Islet precursor cell (in vitro differentiated cells): ENCODE results near the gene MYBPH.

Experiments used
- DNase-seq: peaks from one replicate; pipeline ENCODE4 v3.0.0-alpha.2; 2018

MYBPH gene

GRCh38 chr1:203199816-203200571 lies 24.4 kb upstream of the MYBPH start:
- no peak for DNase-seq

- no peak for DNase-seq
These were observed 23.8 kb upstream of the MYBPH start for GRCh38 chr1:203199481-203199815.

DNA sequence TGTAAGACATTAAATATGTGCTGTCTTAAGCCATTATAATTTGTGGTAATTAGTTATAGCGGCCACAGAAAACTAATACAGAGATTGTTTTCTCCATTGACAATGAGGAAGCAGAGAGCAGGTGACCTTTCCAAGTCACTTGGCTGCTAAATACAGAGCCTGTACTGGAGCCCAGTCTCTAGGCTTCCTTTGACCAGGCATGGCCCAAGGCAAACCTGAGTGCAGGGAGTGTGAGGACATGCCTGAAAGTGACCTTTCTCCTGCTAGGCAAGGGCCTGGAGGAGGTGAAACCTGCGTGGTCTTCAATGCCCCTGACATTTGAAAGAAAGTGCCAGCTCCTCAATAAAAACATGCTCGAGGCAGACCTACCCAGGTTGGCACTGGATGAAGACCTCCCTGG lies 23.4 kb upstream of the MYBPH start:
- no peak for DNase-seq

DNA sequence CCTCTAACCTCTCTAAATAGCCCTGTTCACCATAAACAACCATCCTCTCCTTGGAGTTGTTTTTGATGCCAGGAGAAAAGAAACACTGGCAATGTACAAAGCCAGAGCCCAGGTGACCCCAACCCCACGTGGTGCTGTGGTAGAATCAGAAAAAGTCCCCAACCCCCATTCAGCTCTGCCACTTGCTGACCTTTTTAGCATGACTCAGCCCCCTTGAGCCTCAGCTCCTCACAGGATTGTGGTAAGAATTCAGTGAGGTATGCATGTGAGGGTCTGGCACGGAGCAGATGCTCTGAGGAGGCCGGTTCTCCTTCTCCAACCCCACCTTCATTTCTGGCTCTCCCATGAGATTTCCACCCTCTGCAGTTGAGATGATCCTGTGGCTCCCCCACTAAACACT lies 22.0 kb upstream of the MYBPH start:
- peak; percentile 92 for DNase-seq

- peak; percentile 69 for DNase-seq
These were observed 20.7 kb upstream of the MYBPH start for GRCh38 chr1:203196371-203196770.

DNA sequence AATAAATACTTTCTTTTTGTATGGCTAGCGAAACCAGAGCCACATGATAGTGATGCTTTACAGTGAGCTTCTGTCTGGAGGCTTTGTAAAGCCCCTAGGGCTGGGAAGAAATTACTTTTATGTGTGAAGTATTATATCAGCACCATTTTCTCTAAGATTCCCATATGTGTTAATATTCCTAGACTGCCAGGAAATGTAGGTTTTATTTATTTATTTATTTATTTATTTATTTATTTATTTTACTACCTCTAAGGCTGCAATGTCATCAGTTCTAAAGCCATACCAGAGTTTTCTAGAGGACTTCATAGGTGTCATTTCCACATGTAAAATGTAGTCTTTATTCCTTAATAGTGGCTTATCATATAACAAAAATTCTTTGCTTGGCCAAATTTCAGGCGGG lies 15.3 kb upstream of the MYBPH start:
- no peak for DNase-seq

DNA sequence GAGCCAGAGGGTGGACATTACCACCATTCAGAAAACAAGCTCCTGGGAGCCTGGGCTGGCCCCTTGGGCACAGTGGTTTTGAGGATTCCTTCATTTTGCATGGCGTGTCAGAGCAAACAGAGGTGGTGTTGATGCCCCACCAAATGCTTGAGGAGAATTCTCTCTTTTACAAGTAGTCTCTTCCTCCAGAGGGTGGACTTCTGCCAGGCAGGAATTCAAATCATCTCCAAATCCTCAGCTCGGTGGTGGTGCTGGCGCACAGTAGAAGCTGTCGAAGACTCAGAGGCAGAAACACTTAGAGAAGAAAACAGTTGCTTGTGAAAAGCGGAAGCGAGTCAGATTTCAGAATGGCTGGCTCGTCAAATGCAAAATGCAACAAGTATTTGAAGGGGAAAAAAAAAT lies 14.3 kb upstream of the MYBPH start:
- no peak for DNase-seq

DNA sequence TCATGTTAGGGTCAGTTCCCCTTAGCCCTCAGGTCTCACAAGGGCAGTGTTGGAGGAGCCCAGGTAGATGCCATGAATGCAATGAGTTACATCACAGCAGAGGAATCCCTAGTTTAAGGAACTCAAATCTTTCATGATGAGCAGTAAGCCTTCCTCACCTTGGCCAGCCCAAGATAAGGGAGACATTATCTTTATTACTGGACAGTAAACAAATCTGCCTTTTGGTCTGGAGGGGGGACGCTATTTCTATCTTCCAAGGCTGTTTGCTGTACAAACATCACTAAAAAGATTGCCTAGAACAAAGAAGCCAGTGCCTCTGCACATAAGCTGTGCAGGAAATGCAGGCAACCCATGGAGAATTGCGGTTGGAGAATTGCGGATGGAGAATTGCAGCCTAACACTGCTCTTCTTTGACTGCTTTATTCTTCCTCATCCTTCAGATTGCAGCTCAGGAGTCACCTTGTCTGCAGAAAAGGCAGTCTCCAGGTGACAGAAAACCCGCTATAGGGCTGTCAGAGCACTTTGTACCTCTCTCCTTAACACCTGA lies 13.1 kb upstream of the MYBPH start:
- no peak for DNase-seq

GRCh38 chr1:203187689-203188264 lies 12.2 kb upstream of the MYBPH start:
- DNase-seq = no peak

DNA sequence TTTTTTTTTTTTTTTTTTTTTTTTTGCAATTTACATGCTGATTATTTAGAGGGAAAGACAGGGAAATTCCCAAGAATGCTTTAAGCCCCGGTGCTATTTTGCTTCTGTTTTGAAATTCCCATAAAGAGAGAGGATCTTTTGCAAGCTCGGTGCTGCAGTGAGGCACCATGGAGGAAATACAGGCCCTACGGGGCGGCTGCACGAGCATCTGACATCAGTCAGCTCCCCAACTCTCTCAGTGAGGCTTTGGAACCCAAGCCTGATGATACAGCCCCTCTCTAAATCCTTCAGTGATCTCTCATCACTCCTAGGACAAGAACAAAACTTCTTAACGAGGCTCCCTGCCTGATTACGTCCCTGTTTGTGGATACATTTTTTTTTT lies 11.7 kb upstream of the MYBPH start:
- DNase-seq = no peak

- DNase-seq = no peak
These were observed 11.0 kb upstream of the MYBPH start, which contains the start of gene CHI3L1 for GRCh38 chr1:203186446-203187303. CHI3L1 (minus strand) TSS chr1:203186704; CDS start chr1:203186623, 81 bp downstream.

- no peak for DNase-seq
These were observed 10.4 kb upstream of the MYBPH start for GRCh38 chr1:203186091-203186445.

DNA sequence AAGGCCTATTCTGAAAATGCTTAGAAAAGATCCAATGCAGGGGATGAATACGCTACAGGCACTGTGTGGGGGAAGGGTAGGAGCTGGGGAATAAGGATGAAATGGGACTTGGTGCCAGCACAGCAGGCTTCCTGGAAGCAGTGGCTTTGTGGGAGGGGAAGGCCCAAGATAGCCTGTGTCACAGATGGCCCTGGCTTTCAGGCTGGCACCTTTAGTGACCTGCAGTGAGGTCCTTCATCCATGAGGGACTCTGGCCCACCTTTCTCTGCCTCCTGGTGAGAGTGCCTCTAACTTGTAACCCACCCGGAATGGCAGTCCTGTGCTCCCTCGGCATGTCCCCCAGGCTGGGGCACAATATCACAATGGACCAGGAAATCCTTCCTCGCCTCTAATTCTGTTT lies 10.0 kb upstream of the MYBPH start:
- DNase-seq = no peak

DNA sequence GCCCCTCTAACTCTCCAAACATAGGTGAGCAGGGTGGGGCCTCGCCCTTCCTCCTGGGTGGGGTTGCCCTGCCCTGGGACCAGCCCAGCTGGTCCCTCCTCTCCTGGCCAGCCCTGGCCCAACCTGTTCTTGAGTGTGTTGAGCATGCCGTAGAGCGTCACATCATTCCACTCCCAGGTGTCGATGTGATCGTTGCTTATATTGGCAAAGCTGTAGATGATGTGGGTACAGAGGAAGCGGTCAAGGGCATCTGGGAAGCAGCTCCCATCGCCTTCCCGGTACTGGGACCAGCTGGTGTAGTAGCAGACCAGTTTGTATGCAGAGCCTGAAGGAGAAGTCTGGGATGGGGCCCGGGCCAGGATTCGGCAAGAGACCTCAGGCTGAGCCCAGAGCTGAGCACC lies 9.4 kb upstream of the MYBPH start:
- no peak for DNase-seq

GRCh38 chr1:203184467-203184866 lies 8.8 kb upstream of the MYBPH start:
- DNase-seq = no peak

- no peak for DNase-seq
These were observed 8.2 kb upstream of the MYBPH start for GRCh38 chr1:203183828-203184227.

DNA sequence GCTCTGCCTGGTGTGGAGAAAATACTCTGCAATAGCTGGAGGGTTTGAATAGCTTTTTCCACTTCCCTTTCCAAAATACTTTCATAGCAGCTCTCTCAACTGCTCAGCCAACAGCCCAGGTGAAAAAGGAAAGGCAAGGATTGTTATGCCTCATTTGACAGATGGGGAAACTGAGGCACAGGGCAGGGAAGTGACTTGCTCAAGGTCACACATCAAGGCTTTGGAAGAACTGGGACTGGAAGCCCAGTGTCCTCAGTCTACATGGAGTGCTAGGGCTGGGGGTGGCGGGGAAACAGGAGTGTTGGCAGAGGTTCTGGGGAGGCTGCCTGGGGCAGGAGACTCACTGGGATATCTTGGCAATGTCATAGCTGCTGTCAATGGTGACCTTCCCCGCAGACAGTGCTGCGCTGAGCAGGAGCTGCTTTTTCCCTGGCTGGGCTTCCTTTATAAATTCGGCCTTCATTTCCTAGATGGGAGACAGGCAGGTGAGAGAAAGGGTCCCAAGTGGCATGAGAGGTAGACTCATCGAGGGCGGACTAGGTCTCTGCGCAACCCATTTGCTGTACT lies 6.8 kb upstream of the MYBPH start:
- DNase-seq = no peak

- DNase-seq = no peak
These were observed 6.2 kb upstream of the MYBPH start for GRCh38 chr1:203181586-203182386.

- no peak for DNase-seq
These were observed 5.1 kb upstream of the MYBPH start for GRCh38 chr1:203180611-203181330.

DNA sequence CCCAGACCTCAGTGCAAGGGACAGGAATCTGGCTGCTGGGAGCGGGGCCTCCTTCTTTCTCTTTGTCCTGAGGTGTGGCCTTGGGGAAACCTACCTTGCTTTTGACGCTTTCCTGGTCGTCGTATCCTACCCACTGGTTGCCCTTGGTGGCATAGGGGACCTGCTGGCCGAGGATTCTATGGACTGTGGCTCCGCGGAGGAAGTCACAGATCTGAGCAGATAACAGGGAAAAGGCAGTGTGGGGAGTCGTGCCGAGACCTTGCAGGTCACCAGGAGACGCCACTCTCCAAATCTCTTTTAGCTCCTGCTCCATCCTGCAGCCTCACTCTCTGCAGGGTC lies 4.0 kb upstream of the MYBPH start:
- DNase-seq = no peak

DNA sequence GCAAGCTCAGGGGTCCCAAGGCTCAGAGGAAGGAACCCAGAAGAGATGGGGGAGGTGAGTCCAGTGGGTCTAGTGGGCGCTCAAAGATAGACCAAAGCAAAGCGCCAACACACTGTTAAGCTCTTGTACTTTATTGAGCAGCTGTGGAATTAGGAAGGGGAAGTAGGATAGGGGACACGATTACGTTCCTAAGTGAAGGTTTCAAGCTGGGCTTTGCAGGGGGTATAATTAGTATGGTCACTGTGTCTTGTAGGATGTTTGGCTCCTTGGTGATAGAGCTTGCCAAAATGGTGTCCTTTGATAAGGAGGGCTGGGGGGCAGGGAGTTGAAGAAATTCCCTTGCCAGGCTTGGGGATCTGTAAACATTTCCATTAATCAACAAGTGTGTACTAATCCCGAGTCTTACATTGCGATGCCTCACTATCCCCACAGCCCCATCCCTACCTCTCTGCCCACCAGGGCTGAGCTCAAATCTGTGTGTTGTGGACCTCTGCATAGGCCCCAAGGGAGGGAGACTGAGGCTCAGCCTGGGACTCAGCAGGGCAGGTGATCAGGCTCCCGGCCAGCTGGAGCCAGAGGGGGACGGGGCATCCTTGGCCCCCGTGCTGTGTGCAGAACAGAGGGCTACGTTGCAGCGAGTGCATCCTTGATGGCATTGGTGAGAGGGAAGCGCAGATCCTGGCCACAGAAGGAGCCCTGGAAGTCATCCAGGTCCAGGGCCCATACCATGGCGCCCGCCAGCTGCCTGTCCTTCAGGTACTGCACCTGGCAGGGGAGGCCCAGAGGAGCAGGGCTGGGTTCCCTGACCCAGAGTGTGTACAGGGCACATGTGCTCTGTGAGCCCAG lies 3.4 kb upstream of the MYBPH start:
- no peak for DNase-seq
